Mesenteric fat pad (tissue), 1 donor: ENCODE data around the gene MFSD2A. TPM values are rescaled to one million over a fixed set of nuclear protein-coding genes. Genes with fewer than 3 reads are reported as not detected.
"Not testable (repeated sequence)": the region's sequence is repeated elsewhere in the genome, so short reads cannot be mapped to it uniquely, and the experiment has no call there.

Experiments used
- DNase-seq: peaks from one replicate; pipeline ENCODE4 v3.0.0-alpha.2; 2020; ENCODE audit warnings: low spot score
- total RNA-seq: library from RNA; stranded (reverse); fragmentation: NEBNext Ultra II Directional; extraction: Animal tissue kit (Norgen Biotek cat#: 25700); gene quantifications from one replicate; pipeline ENCODE4 v1.2.1, GENCODE V29; 2021
- donor health status: DM: yes; HTN: yes; CAD: no.

Gene MFSD2A
- total RNA-seq, 1 donor from 2014 or later: 8.0 TPM

DNA sequence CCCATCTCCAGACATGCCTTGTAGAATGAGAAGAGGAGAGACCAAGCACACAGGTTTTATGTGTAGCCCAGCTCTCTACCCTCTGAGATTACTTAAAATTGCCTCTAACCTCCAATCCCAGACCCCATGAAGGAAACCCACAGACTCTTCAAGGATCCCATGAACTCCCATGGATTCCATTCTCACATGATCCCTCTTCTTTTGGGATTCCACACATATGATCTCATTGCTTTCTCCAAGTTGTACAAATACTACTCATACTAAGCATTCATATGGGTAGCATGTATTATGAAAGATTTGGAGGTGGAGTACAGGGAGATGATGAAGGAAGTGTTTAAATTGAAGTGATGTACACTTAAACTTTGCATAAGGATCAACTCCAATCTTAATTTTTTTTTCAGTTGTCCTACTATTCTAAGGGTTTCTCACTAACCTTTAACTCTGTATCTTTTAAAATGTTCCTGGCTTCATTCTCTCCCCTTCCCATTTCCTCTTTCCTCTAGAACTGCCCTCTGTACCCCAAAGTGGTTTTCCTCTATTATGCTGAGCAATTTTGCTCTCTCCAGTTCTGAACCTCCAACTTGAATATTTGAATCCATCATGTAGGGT lies 41.6 kb downstream of the MFSD2A start:
- no peak for DNase-seq

DNA sequence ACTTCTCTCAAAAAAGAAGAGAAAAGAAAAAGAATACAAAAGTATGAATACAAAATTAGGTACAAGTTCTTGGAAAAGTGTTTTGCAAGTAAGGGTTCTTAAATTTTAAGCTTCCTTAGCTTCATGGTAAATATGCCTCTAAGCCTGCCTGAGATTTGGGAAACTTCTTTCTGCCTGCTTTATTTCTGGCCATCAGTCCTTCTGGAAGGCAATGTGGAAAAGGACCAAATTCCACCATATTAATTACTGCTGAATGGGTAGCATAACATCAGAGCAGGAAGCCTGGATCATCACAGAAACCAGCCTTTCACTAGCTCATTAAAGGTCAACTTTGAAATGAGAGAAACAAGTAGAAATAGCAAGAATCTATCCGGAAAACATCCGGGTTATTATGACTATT lies 46.5 kb downstream of the MFSD2A start:
- no peak for DNase-seq

DNA sequence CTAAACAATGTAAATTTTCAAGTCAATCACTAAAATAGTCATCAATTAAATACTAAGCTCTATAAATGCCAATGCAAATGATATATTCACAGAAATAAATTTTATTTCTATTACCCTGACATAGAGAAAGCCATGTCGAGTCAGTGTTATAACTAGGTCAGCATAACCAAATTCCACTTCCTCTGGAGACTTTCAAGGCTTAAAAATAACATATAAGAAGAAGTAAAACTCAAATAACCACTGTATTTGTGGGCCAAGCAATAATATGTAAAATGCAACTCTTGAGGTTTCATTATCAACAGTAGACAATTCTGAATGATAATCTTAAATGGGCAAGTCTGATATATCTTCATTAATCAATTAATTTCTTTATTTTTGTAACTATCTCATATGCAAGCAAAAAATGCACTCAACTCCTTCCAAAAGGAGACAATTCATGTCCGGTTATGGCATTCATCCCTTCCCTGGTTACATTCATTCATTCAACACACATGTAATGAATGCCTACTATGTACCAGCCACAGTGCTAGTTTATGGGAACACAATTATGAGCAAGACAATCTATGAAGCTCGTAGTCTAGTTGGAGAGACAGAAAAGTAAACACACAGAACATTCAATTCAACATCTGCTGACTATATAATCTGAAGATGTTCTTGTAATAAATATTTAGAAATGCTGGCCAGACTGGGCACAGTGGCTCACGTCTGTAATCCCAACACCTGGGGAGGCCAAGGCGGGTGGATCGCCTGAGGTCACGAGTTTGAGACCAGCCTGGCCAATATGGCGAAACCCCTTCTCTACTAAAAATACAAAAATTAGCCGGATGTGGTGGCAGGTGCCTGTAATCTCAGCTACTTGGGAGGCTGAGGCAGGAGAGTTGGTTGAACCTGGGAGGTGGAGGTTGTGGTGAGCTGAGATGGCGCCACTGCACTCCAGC lies 48.5 kb downstream of the MFSD2A start:
- no peak for DNase-seq

DNA sequence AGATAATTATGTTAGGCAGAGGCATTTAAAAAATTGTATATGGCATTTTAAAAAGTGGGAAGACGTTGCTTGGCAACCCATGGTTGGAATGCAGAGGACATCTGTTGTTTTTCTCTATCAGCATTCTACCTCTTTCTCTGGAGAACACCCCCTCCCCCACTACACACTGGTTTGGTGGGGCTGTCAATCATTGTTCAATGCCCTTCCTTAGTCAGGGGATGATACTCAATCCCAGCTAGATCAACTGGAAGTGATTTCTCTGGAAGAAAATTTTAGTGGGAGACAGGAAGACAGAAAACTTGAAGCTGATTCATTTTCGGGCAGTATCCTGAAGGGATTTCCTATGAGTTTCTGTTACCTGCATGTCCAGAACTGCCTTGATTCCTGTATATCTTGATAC lies 49.9 kb downstream of the MFSD2A start:
- DNase-seq: no peak

DNA sequence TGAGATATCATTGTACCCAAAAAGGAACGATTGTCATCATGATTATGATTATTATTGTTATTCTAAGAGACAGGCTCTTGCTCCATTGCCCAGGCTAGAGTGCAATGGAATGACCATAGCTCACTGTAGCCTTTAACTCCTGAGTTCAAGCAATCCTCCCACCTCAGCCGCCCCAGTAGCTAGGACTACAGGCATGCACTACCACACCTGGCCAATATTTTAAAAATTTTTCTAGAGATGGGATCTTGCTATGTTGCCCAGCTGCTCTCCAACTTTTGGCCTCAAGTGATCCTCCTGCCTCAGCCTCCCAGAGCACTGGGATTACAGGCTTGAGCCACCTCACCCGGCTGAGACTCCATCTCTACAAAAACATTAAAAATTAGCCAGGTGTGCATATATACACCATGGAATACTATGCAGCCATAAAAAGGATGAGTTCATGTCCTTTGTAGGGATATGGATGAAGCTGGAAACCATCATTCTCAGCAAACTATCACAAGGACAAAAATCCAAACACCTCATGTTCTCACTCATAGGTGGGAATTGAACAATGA lies 52.6 kb downstream of the MFSD2A start:
- not testable (repeated sequence) for DNase-seq

DNA sequence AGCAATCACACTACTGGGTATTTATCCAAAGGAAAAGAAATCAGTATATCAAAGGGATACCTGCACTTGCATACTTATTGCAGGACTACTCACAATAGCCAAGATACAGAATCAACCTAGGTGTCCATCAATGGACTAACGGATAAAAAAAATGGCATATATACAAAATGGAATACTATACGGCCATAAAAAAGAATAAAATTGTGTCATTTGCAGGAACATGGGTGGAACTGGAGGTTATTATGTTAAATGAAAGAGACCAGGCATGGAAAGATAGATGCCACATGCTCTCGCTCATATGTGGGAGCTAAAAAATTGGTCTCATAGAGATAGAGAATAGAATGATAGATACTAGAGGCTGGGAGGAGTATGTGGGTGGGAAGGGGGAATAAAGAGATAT lies 56.3 kb downstream of the MFSD2A start:
- no peak for DNase-seq

DNA sequence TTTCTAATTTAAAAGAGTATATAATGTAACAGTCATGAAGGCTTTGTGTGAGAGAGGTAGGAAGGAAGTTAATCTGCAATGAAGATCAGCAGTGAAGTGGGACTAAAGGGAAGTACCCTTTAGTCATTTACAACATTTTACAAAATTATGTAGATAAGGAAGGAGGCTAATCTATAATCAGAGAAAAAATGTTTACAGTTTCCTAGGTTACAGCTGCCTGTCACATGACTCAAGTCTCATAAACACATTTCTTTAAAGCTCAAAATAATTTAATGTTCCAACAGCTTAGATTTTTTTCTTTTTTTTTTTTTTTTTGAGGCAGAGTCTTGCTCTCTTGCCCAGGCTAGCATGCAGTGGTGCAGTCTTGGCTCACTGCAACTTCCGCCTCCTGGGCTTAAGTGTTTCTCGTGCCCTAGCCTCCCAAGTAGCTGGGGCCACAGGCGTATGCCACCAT lies 59.3 kb downstream of the MFSD2A start:
- DNase-seq: no peak

DNA sequence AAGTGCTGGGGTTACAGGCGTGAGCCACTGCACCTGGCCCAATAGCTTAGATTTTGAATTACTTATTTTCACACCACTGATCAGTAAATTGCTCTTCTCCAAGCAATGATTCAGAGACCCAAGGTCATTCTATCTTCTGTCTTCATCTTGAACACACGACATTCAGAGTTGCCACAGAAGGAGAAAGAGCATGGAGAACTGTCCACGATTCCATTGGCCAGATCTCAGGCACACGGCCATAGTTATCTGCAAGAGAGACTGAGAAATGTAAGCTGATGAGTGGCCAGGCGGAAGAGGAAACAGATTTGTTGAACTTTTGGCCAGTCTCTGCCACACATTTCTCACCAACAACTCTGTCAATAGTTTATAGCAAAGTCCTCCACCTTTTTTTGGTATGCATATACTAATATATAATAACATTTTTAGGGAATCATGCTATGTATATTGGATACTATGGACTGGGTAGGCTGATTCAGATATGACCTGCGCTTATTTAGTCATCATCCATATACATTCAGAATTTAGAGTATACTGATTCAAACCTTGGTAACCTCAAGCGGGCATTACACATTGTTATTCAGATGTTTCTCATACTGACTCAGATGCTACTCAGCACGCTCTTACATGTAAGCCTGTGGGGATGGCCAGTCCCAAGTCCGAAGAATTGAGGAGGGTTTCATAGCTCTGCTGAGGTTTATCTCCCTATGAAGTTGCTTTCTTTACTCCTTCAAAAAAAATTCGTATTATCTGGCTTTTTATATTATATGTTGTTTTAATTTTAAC lies 60.1 kb downstream of the MFSD2A start:
- no peak for DNase-seq

DNA sequence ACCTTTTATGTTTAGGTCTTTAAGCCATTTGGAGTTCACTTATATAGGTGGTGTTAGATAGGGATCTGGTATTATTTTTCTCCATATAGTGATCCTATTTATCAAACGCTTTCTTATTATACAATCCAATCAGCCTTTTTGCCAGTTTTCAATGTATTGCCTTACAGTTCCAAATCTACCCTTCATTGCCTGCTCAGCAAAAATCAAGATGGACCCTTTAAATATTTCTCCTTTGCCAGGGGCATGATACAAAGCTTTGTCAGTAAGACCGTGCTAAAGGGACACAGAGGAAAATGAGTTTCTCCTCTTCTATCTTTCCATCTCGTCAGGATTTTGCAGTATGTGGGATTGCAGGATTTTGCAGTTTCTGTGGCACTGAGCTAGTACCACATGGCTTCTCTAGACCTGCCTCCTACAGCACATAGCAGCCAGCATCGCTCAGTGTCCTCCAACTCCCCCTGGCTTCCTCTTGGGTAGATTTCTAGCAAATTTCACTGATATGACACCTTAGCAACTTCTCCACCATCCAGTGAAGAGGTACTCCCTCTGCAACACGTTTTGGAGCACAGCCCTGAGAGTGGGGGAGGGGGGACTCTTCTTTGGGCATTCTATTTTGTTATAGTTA lies 63.1 kb downstream of the MFSD2A start:
- DNase-seq: no peak

Other genes with a start within 250 kb of the MFSD2A start
- gene PPIE, start 216.3 kb upstream of the MFSD2A start, total RNA-seq: 28.2 TPM
- 0.87 TPM for gene OXCT2, start 183.8 kb upstream of the MFSD2A start, total RNA-seq
- gene BMP8B, start 166.3 kb upstream of the MFSD2A start, total RNA-seq: 0.74 TPM
- gene TRIT1, start 71.6 kb upstream of the MFSD2A start, total RNA-seq: 12.1 TPM
- gene MYCL, start 53.2 kb upstream of the MFSD2A start, total RNA-seq: 0.32 TPM
- 381 TPM for gene CAP1, start 85.6 kb downstream of the MFSD2A start, total RNA-seq
- gene PPT1, start 142.1 kb downstream of the MFSD2A start, total RNA-seq: 94.0 TPM
- 13.1 TPM for gene RLF, start 206.2 kb downstream of the MFSD2A start, total RNA-seq